NCI-H345 (cell line): Measurements from ENCODE around the gene HCN1.

Experiments
- DNase-seq: peaks from one replicate; lab custom pipeline; 2025; lab: John Stamatoyannopoulos, UW

Gene HCN1

DNA sequence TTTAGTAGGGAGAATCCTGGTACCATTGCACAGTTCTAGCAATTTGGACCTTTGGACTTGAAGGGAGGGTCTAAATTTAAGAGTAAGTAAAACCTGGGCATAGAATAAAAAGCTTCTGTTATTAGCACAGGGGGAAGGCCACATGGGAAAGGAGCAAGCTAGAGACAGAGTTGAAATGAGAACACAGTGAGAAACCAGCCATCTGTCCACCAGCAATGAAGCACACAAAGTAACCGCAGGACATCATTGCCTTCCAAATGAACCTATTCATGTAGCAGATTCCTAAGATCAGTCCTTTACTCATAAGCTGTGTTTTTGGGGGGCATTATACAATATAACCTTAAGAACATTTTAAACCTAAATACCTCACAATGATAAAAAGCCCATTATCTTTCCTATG lies 407.4 kb downstream of the HCN1 start:
- no peak for DNase-seq

DNA sequence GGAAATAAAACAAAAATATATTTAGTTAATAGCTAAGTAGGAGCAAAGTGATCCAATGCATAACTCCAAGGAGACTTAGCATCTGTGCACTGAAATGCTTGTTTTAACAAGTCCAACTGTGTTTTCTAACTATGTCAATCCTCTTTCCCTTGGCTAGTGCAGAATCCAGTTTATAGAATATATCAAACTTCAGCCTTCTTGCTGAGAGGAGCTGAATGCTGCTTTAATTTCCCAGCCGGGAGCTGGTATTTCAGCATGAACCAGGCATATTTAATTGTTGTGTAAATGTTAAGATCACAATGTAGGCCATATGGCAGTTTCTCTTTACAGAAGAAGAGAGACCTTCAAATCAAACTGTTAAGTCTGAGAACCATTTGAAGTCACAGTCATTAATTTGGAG lies 411.7 kb downstream of the HCN1 start:
- DNase-seq, result no peak

DNA sequence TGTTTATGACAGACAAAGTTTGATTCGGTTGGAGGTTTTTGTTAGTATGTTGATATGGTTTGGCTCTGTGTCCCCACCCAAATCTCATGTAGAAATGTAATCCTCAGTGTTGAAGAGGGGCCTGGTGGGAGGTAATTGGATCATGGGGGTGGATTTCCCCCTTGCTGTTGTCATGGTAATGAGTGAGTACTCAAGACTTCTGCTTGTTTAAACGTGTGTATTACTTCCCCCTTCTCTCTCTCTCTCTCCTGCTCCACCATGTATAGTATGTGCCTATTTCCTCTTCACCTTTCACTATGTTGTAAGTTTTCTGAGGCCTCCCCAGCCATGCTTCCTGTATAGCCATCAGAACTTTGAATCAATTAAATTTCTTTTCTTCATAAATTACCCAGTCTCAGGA lies 415.1 kb downstream of the HCN1 start:
- no peak for DNase-seq

DNA sequence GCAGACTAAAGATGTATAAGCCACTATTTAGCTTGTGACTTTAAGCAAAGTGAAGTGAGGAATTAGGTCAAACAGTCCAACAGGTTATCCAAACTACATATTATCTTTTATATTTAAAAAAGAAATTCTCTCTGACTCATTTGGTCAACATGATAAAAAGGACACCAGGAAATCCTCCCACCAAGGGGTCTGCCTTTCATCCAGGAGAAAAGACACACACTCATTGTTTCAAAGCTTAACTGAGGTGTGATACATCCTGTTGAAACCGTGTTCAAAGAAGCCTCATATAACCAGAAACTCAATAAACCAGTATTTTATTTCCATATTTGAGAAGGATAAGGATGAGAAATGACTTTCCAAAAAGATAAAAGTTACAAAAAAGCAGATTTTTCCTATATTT lies 417.1 kb downstream of the HCN1 start:
- DNase-seq, result no peak

DNA sequence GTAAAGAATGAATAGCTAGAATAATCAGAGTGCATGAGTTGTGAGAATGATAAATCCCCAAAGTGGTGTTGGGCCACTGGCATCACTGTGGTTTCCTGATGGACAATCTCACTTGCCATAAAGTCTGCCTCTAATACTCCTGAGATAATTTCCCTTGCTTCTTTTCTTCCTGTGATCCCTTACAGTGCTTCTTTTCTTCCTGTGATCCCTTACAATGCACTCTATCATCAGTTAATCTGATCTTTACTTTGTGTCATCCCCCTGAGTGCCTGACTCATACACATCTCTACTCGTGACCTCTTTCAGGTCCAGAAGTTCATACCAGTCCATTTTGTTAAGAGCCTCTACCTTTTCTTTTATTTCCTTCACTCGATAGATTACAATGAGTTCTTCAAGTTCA lies 418.3 kb downstream of the HCN1 start:
- no peak for DNase-seq

DNA sequence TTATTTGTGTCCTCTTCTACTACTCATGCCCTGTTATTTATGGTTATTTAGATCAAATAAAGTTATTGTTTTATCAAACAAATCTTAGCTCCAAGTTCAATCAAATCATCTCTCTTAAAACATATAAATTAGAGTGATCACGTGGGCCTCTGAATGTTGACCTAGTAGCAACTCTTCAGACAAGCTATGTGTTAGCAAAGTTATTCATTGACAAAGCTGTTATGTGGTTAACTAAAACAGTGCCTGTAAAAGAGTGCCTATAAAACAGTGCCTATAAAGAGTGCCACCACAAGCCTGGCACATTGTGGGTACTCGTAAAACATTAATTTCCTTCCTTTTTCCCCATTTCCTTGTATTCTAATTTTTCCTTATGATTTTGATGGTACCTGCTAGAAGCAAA lies 421.9 kb downstream of the HCN1 start:
- no peak for DNase-seq

DNA sequence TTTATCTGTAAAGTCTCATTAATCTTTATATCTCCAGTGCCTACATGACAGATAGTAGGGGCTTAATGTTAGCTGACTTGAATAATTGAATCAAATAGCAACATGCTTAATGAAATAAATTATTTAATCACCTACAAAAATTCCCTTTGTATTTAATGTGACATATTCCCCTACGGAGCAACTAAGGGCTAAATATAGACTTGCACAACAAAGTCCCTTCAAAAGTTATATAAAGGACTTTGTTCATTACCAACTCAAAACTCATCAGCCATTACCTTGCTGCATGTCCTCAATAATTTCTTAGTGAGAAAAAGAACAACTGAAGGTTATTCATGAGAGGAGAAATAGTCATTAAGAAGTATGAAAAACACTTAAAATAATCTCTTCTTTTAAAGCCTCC lies 424.6 kb downstream of the HCN1 start:
- no peak for DNase-seq

DNA sequence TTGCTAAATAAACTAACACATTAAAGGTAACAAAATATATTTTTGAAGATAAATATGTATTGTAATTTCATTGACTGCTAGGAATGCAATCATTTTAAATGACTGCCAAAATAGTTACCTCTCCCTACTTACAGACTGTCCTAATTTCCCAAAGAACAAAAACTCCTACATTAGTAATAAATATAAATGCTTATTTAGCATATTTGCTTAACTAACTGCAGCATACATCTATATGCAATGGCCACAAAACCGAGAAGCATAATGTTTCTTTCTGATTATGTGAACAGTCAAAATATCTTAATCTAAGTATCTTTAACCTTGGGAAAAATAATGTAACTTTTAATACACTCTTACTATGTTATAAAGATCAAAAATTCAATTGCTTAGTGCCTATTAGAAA lies 431.7 kb downstream of the HCN1 start:
- no peak for DNase-seq

DNA sequence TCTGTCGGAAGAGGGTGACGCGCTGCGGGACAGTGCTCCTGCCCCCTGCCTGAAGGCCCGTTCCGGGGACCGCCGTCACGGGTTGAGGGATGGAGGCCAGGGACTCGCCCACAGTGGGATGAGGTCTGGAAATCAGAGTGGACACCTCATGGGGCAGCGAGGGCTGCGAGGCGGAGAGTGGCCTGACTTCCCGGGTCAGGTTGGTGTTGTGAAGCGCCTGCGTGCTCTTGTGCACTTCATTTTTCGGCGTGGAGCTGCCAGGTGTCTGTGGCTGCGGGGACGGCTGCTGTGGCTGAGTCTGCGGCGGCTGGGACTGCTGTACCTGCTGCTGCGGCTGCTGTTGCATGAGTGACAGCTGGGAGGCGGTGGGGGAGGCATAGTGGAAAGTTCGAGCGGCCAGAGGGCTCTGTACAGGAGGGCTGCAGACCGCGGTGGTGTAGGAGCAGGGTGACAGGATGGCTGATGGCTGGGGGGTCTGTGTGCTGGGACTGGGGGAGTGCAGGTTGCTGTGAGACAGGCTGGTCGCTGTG lies 434.1 kb downstream of the HCN1 start:
- DNase-seq, result no peak

DNA sequence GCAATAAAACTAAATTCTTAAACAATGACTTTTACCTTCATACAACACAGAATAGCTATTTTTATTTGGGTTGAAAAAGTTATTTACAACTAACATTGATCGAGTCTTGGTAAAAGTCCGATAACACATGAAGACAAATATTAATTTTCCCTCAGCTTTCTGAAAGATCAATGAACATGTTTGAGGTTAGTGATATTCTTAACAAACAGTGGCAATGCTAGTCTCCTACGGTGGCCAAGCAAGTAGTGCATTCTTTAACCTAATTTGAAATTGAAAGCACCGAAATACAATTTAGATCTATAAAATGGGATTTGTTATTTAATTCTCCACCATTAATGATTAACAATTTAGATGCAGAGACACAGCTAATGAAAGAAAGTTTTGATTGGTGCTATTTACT lies 435.1 kb downstream of the HCN1 start:
- no peak for DNase-seq

DNA sequence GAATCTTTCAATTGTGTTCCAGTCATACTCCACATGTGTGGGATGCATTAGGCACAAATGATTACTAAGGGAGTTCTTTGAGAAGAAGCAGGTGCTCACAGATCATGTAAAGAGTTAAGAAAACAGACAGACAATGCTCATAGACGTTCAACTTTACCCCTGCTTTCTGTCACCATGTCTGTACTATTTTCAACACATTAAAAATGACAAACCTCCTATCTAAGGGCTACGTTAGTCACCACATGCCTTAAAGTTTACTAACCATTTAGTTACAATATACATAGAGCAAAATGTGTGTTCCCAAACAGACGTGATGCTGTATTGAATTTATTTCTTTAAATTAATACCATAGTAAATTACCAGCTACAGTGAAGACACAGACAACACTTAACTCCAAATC lies 435.9 kb downstream of the HCN1 start:
- no peak for DNase-seq

DNA sequence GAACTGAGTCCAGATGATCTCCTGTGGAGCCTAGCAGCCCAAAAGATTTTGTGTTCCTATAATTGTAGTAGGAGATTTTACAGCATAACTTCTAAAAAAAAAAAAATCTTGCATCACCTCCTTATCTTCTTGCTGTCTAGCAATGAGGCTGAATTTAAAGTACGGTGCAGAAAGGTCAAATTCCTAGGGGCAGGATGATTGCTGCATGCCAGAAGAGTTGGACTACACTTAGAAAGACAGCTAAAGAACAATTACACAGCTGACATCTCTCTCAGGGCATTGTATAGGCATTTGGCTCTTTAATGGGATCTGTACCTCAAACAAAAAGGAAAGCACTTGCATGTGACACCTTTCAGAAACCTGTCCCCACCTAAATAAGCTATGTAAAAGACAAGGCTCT lies 443.2 kb downstream of the HCN1 start:
- DNase-seq, result no peak

DNA sequence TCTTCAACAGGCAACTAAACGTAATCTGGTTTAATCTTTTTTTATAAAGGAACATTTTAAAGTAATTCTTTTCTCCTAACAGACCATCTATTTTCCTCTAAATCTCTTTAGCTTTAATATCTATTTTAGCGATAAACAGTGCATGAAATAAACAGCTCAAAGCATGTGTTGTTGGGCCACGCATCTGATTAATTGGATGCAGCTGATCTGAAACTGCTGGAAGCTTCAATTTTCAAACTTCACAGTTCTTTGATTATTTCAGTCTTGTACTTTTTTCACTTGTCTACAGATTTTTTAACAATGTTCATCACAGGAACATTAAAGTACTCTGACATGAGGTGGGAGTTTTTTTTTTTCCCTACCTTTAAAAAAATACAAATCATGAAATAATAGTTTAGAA lies 443.6 kb downstream of the HCN1 start:
- no peak for DNase-seq

DNA sequence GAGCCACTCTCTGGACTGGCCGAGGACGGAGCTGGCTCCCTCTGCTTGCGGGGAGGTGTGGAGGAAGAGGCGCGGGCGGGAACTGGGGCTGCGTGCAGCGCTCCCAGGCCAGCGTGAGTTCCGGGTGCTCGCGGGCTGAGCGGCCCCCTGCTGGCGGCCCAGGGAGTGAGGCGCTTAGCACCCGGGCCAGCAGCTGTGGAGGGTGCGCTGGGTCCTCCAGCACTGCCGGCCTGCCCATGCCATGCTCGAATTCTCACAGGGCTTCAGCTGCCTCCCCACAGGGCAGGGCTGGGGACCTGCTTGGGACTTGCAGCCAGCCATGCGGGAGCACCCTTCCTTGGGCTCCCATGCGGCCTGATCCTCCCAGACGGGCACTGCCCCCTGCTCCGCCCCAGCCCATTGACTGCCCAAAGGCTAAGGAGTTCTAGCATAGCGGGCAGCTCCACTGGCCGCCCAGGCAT lies 470.6 kb downstream of the HCN1 start:
- no peak for DNase-seq

DNA sequence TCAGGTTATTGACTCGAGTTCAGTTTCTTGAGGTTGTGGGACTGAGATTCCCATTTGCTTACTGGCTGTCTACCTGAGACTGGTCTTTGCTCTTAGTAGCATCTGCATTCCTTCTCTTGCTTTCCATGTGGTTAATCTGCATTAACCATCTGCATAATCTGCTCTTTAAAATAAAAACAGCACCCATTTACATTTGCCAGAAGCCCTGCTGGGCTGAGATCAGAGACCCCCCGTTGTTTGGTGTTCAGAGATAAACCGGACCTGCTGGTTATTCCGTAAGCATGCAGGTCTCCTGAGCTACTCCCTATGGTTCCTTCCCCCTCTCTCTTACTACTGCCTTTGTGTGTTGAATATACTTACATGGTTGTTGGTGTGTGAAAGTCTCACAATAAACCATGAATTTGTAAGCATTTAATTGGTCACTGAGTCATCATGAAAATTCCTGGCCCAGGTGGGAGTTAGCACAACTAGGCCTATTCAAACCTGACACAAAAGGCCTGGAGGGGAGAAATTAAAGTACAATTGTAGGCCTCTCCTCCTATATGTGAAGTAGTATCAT lies 490.7 kb downstream of the HCN1 start:
- no peak for DNase-seq
